Activated CD4-positive, alpha-beta T cell treated with anti-CD3 and anti-CD28 coated beads, Interleukin-2, amount 10 ng/mL, durations not matched to agents 24 days and 14 days (primary cell): ENCODE results near the gene RHOU. TPM values are rescaled to one million over a fixed set of nuclear protein-coding genes. Genes with fewer than 3 reads are reported as not detected.

Experiments used
- DNase-seq: peaks from one replicate; pipeline ENCODE4 v3.0.0; 2022
- H3K27ac Mint-ChIP-seq: one replicate; pipeline ENCODE4 v1.8.0; 2022; ENCODE audit warnings: mild to moderate bottlenecking, mixed read lengths
- H3K27me3 Mint-ChIP-seq: one replicate; pipeline ENCODE4 v1.8.0; 2022; ENCODE audit warnings: mixed read lengths
- H3K36me3 Mint-ChIP-seq: one replicate; pipeline ENCODE4 v1.8.0; 2022; ENCODE audit warnings: low read depth, mild to moderate bottlenecking, mixed read lengths
- H3K4me1 Mint-ChIP-seq: one replicate; pipeline ENCODE4 v1.8.0; 2021; ENCODE audit warnings: mixed read lengths
- H3K4me3 Mint-ChIP-seq: one replicate; pipeline ENCODE4 v1.8.0; 2022; ENCODE audit warnings: mild to moderate bottlenecking, moderate library complexity, mixed read lengths
- H3K9me3 Mint-ChIP-seq: one replicate; pipeline ENCODE4 v1.8.0; 2021; ENCODE audit warnings: mixed read lengths
- intact Hi-C: fragments of 100-400 bp; cut with micrococcal nuclease; formaldehyde crosslinking; loops from one replicate; pipeline ENCODE4 v1.15.1; 2023
- total RNA-seq: library from RNA; stranded (reverse); gene quantifications from 2 replicates; pipeline ENCODE4 v1.2.3, GENCODE V29; 2022

Gene RHOU
- total RNA-seq, 1 donor from 2014 or later: 0.51 TPM

- H3K9me3 Mint-ChIP-seq: no peaks in the 10 kb centered on the region
- H3K27me3 Mint-ChIP-seq: peaks cover 5% of the 10 kb centered on the region
- no peak for DNase-seq
- H3K36me3 Mint-ChIP-seq: peaks cover 9% of the 10 kb centered on the region
- no peak overlapping the region for H3K27ac Mint-ChIP-seq
- no peak overlapping the region for H3K4me3 Mint-ChIP-seq
- peaks cover 11% of the 10 kb centered on the region for H3K4me1 Mint-ChIP-seq
- intact Hi-C loops: no loop called here
These were observed 9.1 kb downstream of the RHOU start for GRCh38 chr1:228744356-228744755.

GRCh38 chr1:228744918-228745317, 9.6 kb downstream of the RHOU start:
- Mint-ChIP-seq H3K4me3 (no peak overlapping the region), H3K4me1 (peaks cover 12% of the 10 kb centered on the region), H3K36me3 (peaks cover 9% of the 10 kb centered on the region), H3K27me3 (peaks cover 7% of the 10 kb centered on the region), H3K27ac (no peak overlapping the region), H3K9me3 (no peaks in the 10 kb centered on the region)
- DNase-seq: no peak
- intact Hi-C loops: no loop called here

GRCh38 chr1:228745497-228745896, 10.2 kb downstream of the RHOU start:
- no peak for DNase-seq
- Mint-ChIP-seq H3K36me3 (peaks cover 8% of the 10 kb centered on the region), H3K27me3 (peaks cover 7% of the 10 kb centered on the region), H3K27ac (no peak overlapping the region), H3K4me3 (no peak overlapping the region), H3K4me1 (peaks cover 12% of the 10 kb centered on the region), H3K9me3 (no peaks in the 10 kb centered on the region)
- intact Hi-C loops: no loop called here

GRCh38 chr1:228747301-228747935, 12.1 kb downstream of the RHOU start:
- H3K27ac Mint-ChIP-seq: no peak overlapping the region
- H3K9me3 Mint-ChIP-seq: no peaks in the 10 kb centered on the region
- peaks cover 13% of the 10 kb centered on the region for H3K4me1 Mint-ChIP-seq
- peaks cover 22% of the 10 kb centered on the region for H3K27me3 Mint-ChIP-seq
- DNase-seq: no peak
- peaks cover 8% of the 10 kb centered on the region for H3K36me3 Mint-ChIP-seq
- H3K4me3 Mint-ChIP-seq: no peak overlapping the region
- intact Hi-C loops: no loop called here

- intact Hi-C loops: no loop called here
These were observed 12.8 kb downstream of the RHOU start for GRCh38 chr1:228748029-228748428.

GRCh38 chr1:228748431-228748830, 13.2 kb downstream of the RHOU start:
- H3K4me1 Mint-ChIP-seq: peaks cover 13% of the 10 kb centered on the region
- H3K4me3 Mint-ChIP-seq: no peak overlapping the region
- intact Hi-C loops: no loop called here
- H3K27me3 Mint-ChIP-seq: peaks cover 28% of the 10 kb centered on the region
- H3K27ac Mint-ChIP-seq: no peak overlapping the region
- H3K36me3 Mint-ChIP-seq: peaks cover 6% of the 10 kb centered on the region
- no peaks in the 10 kb centered on the region for H3K9me3 Mint-ChIP-seq
- peak; percentile 66 for DNase-seq

More at GRCh38 chr1:228748029-228748428, 12.8 kb downstream of the RHOU start:
- no peak for DNase-seq
- peaks cover 8% of the 10 kb centered on the region for H3K36me3 Mint-ChIP-seq
- H3K9me3 Mint-ChIP-seq: no peaks in the 10 kb centered on the region
- H3K27ac Mint-ChIP-seq: no peak overlapping the region
- H3K27me3 Mint-ChIP-seq: peaks cover 26% of the 10 kb centered on the region
- H3K4me1 Mint-ChIP-seq: peaks cover 13% of the 10 kb centered on the region
- no peak overlapping the region for H3K4me3 Mint-ChIP-seq

GRCh38 chr1:228749765-228750164, 14.5 kb downstream of the RHOU start:
- no peak for DNase-seq
- intact Hi-C loops: no loop called here
- Mint-ChIP-seq H3K27me3 (peaks cover 34% of the 10 kb centered on the region), H3K27ac (no peak overlapping the region), H3K4me1 (peaks cover 13% of the 10 kb centered on the region), H3K36me3 (no peaks in the 10 kb centered on the region), H3K9me3 (no peaks in the 10 kb centered on the region), H3K4me3 (no peak overlapping the region)

GRCh38 chr1:228750915-228751314, 15.6 kb downstream of the RHOU start:
- H3K4me3 Mint-ChIP-seq: no peak overlapping the region
- intact Hi-C loops: loop anchor here (1.0 kb wide), 1 partner anchor 43 kb away; no protein-coding TSS in a partner anchor
- no peak overlapping the region for H3K27ac Mint-ChIP-seq
- DNase-seq: no peak
- H3K9me3 Mint-ChIP-seq: no peaks in the 10 kb centered on the region
- peaks cover 42% of the 10 kb centered on the region for H3K27me3 Mint-ChIP-seq
- peaks cover 21% of the 10 kb centered on the region for H3K4me1 Mint-ChIP-seq
- no peaks in the 10 kb centered on the region for H3K36me3 Mint-ChIP-seq

- Mint-ChIP-seq H3K4me3 (no peak overlapping the region), H3K36me3 (peaks cover 1% of the 10 kb centered on the region), H3K4me1 (peaks cover 25% of the 10 kb centered on the region), H3K27ac (no peak overlapping the region), H3K27me3 (peaks cover 47% of the 10 kb centered on the region), H3K9me3 (peaks cover 5% of the 10 kb centered on the region)
- intact Hi-C loops: loop anchor here (1.0 kb wide), 1 partner anchor 43 kb away; no protein-coding TSS in a partner anchor
- DNase-seq: no peak
These were observed 16.2 kb downstream of the RHOU start for GRCh38 chr1:228751360-228752098.

- H3K27me3 Mint-ChIP-seq: peaks cover 53% of the 10 kb centered on the region
- no peak overlapping the region for H3K4me3 Mint-ChIP-seq
- H3K4me1 Mint-ChIP-seq: peaks cover 26% of the 10 kb centered on the region
- H3K9me3 Mint-ChIP-seq: peaks cover 13% of the 10 kb centered on the region
- peaks cover 1% of the 10 kb centered on the region for H3K36me3 Mint-ChIP-seq
- no peak overlapping the region for H3K27ac Mint-ChIP-seq
- no peak for DNase-seq
- intact Hi-C loops: no loop called here
These were observed 17.0 kb downstream of the RHOU start for GRCh38 chr1:228752258-228752657.

GRCh38 chr1:228752675-228753265, 17.5 kb downstream of the RHOU start:
- Mint-ChIP-seq H3K27ac (no peak overlapping the region), H3K4me1 (peaks cover 26% of the 10 kb centered on the region), H3K36me3 (peaks cover 1% of the 10 kb centered on the region), H3K4me3 (no peak overlapping the region), H3K27me3 (peaks cover 55% of the 10 kb centered on the region), H3K9me3 (peaks cover 13% of the 10 kb centered on the region)
- intact Hi-C loops: no loop called here
- no peak for DNase-seq

- intact Hi-C loops: no loop called here
- H3K4me1 Mint-ChIP-seq: peaks cover 25% of the 10 kb centered on the region
- peaks cover 1% of the 10 kb centered on the region for H3K36me3 Mint-ChIP-seq
- no peak for DNase-seq
- peaks cover 13% of the 10 kb centered on the region for H3K9me3 Mint-ChIP-seq
- no peak overlapping the region for H3K27ac Mint-ChIP-seq
- H3K27me3 Mint-ChIP-seq: peaks cover 58% of the 10 kb centered on the region
- H3K4me3 Mint-ChIP-seq: no peak overlapping the region
These were observed 18.0 kb downstream of the RHOU start for GRCh38 chr1:228753287-228753686.

- Mint-ChIP-seq H3K9me3 (peaks cover 13% of the 10 kb centered on the region), H3K27ac (no peak overlapping the region), H3K4me1 (peaks cover 20% of the 10 kb centered on the region), H3K27me3 (peaks cover 56% of the 10 kb centered on the region), H3K4me3 (no peak overlapping the region), H3K36me3 (peaks cover 1% of the 10 kb centered on the region)
- intact Hi-C loops: no loop called here
- no peak for DNase-seq
These were observed 18.6 kb downstream of the RHOU start for GRCh38 chr1:228753786-228754360.
